ENCODE data around the gene DCC.

GRCh38 chr18:53417003-53417402, 1077.0 kb downstream of the DCC start:
- TF ChIP-seq HDAC2 (IDR thresholded peaks at IDR 0.05; ENCODE audit: borderline replicate concordance in 1 of 2, low read depth in 2 of 2, low read length in 2 of 2) (no peak), POLR2A (IDR thresholded peaks at IDR 0.05; ENCODE audit: control extremely low read depth in 1 of 2, low read depth in 2 of 2, low read length in 2 of 2) (no peak), RXRA (IDR thresholded peaks at IDR 0.05; ENCODE audit: insufficient read depth, low read depth, low read length) (no peak), USF2 (IDR thresholded peaks at IDR 0.05; ENCODE audit: low read length) (no peak), POLR2AphosphoS5 (IDR thresholded peaks at IDR 0.05; ENCODE audit: low read depth, low read length) (no peak), JUND (IDR thresholded peaks at IDR 0.05; ENCODE audit: low read length) (no peak), CHD2 (IDR thresholded peaks at IDR 0.05; ENCODE audit: low read length) (no peak), TEAD4 (IDR thresholded peaks at IDR 0.05; ENCODE audit: low read depth, low read length) (no peak), SP1 (IDR thresholded peaks at IDR 0.05; ENCODE audit: low read depth, low read length) (no peak)
- TF ChIP-seq, protein P1, sequence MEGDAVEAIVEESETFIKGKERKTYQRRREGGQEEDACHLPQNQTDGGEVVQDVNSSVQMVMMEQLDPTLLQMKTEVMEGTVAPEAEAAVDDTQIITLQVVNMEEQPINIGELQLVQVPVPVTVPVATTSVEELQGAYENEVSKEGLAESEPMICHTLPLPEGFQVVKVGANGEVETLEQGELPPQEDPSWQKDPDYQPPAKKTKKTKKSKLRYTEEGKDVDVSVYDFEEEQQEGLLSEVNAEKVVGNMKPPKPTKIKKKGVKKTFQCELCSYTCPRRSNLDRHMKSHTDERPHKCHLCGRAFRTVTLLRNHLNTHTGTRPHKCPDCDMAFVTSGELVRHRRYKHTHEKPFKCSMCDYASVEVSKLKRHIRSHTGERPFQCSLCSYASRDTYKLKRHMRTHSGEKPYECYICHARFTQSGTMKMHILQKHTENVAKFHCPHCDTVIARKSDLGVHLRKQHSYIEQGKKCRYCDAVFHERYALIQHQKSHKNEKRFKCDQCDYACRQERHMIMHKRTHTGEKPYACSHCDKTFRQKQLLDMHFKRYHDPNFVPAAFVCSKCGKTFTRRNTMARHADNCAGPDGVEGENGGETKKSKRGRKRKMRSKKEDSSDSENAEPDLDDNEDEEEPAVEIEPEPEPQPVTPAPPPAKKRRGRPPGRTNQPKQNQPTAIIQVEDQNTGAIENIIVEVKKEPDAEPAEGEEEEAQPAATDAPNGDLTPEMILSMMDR (IDR thresholded peaks at IDR 0.05; ENCODE audit: control extremely low read depth in 1 of 3, insufficient read depth in 1 of 3, low read depth in 1 of 3, low read length in 3 of 3), result no peak
- TF ChIP-seq, protein P2, sequence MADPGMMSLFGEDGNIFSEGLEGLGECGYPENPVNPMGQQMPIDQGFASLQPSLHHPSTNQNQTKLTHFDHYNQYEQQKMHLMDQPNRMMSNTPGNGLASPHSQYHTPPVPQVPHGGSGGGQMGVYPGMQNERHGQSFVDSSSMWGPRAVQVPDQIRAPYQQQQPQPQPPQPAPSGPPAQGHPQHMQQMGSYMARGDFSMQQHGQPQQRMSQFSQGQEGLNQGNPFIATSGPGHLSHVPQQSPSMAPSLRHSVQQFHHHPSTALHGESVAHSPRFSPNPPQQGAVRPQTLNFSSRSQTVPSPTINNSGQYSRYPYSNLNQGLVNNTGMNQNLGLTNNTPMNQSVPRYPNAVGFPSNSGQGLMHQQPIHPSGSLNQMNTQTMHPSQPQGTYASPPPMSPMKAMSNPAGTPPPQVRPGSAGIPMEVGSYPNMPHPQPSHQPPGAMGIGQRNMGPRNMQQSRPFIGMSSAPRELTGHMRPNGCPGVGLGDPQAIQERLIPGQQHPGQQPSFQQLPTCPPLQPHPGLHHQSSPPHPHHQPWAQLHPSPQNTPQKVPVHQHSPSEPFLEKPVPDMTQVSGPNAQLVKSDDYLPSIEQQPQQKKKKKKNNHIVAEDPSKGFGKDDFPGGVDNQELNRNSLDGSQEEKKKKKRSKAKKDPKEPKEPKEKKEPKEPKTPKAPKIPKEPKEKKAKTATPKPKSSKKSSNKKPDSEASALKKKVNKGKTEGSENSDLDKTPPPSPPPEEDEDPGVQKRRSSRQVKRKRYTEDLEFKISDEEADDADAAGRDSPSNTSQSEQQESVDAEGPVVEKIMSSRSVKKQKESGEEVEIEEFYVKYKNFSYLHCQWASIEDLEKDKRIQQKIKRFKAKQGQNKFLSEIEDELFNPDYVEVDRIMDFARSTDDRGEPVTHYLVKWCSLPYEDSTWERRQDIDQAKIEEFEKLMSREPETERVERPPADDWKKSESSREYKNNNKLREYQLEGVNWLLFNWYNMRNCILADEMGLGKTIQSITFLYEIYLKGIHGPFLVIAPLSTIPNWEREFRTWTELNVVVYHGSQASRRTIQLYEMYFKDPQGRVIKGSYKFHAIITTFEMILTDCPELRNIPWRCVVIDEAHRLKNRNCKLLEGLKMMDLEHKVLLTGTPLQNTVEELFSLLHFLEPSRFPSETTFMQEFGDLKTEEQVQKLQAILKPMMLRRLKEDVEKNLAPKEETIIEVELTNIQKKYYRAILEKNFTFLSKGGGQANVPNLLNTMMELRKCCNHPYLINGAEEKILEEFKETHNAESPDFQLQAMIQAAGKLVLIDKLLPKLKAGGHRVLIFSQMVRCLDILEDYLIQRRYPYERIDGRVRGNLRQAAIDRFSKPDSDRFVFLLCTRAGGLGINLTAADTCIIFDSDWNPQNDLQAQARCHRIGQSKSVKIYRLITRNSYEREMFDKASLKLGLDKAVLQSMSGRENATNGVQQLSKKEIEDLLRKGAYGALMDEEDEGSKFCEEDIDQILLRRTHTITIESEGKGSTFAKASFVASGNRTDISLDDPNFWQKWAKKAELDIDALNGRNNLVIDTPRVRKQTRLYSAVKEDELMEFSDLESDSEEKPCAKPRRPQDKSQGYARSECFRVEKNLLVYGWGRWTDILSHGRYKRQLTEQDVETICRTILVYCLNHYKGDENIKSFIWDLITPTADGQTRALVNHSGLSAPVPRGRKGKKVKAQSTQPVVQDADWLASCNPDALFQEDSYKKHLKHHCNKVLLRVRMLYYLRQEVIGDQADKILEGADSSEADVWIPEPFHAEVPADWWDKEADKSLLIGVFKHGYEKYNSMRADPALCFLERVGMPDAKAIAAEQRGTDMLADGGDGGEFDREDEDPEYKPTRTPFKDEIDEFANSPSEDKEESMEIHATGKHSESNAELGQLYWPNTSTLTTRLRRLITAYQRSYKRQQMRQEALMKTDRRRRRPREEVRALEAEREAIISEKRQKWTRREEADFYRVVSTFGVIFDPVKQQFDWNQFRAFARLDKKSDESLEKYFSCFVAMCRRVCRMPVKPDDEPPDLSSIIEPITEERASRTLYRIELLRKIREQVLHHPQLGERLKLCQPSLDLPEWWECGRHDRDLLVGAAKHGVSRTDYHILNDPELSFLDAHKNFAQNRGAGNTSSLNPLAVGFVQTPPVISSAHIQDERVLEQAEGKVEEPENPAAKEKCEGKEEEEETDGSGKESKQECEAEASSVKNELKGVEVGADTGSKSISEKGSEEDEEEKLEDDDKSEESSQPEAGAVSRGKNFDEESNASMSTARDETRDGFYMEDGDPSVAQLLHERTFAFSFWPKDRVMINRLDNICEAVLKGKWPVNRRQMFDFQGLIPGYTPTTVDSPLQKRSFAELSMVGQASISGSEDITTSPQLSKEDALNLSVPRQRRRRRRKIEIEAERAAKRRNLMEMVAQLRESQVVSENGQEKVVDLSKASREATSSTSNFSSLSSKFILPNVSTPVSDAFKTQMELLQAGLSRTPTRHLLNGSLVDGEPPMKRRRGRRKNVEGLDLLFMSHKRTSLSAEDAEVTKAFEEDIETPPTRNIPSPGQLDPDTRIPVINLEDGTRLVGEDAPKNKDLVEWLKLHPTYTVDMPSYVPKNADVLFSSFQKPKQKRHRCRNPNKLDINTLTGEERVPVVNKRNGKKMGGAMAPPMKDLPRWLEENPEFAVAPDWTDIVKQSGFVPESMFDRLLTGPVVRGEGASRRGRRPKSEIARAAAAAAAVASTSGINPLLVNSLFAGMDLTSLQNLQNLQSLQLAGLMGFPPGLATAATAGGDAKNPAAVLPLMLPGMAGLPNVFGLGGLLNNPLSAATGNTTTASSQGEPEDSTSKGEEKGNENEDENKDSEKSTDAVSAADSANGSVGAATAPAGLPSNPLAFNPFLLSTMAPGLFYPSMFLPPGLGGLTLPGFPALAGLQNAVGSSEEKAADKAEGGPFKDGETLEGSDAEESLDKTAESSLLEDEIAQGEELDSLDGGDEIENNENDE (IDR thresholded peaks at IDR 0.05; ENCODE audit: insufficient replicate concordance, low read length), result no peak

Data from H1 (cell line).